ENCODE measurements around the gene STIM2.

Gene STIM2

DNA sequence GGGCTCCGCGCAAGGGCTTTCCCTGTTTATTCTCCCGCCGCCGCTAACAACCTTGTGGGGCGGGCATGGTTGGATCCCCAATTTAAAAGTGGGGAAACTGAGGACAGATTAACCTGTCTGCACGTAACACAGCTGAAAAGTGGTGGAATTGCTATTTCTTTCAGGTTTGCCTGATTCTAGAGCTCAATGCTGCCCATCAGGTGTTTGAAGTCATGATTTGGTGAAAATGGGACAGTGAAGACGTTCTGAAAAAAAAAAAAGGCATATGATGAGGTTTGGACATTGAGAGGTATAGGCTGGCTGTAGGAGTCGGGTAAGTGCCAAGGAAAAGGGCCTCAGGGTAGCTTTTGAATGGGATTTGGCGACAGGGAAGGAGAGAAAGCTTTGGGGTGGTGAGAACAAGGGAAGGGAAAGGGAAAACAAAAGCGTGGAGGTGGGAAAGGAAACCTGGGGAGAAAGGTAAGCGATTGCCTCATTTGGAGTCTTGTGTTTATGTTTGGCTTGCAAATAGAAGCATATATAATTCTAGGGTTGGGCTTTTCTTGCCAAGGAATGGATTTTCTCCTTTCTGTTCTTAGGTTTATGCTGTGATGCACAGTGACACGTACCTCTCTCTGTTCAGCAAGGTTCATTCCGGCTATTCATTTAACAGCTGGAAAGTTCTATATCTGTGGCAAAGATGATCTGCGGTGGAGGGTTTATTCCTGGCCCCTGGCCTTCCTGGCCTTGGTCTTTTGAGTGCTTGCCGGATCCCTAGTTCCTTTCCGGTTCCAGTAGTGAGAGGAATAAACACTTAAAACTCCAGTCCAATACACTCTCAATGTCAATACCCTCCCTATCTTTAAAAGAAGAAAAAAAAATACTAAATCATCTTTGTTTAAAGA is 2.4 kb upstream of the STIM2 start:
- TF ChIP-seq GATA3 (IDR thresholded peaks at IDR 0.05; ENCODE audit: low read depth, low read length) (no peak), GATA2 (IDR thresholded peaks at IDR 0.05; ENCODE audit: low read depth, low read length) (no peak)

DNA sequence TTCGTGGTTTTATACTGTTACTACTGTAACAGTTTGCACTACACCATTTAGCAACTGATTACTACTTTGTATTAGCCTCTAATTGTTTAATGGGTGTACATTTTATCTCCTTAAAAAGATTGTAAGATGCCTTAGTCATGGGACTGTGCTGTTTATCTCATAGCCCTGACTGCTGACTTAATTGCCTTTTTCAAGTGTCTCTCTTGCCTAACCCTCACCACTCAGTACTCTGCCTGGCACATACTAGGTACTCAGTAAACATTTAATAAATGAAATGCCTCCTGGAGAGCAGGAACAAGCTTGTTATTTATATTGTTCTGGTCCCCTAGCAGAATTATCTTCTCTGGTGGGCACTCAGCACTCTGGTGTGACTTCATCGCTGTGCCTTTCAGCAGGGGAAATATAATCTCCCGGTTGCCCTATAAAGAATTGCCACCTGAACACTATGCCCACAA is 1.7 kb upstream of the STIM2 start:
- TF ChIP-seq GATA3 (IDR thresholded peaks at IDR 0.05; ENCODE audit: low read depth, low read length) (no peak), GATA2 (IDR thresholded peaks at IDR 0.05; ENCODE audit: low read depth, low read length) (no peak)

GRCh38 chr4:26859762-26860156 is 882 bp upstream of the STIM2 start:
- TF ChIP-seq GATA3 (IDR thresholded peaks at IDR 0.05; ENCODE audit: low read depth, low read length) = no peak
- TF ChIP-seq GATA2 (IDR thresholded peaks at IDR 0.05; ENCODE audit: low read depth, low read length) = no peak

DNA sequence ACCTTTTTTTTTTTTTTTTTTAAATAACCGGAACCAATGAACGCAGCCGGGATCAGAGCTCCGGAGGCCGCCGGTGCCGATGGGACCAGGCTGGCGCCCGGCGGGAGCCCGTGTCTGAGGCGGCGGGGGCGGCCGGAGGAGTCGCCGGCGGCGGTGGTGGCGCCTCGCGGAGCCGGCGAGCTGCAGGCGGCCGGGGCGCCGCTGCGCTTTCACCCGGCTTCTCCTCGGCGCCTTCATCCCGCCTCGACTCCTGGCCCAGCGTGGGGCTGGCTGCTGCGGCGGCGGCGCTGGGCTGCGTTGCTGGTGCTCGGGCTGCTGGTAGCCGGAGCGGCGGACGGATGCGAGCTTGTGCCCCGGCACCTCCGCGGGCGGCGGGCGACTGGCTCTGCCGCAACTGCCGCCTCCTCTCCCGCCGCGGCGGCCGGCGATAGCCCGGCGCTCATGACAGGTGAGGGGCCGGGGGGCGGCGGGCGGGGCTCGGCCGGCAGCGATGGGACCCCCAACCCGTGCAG is 337 bp downstream of the STIM2 start:
- TF ChIP-seq GATA3 (IDR thresholded peaks at IDR 0.05; ENCODE audit: low read depth, low read length) (no peak), GATA2 (IDR thresholded peaks at IDR 0.05; ENCODE audit: low read depth, low read length) (no peak)

- TF ChIP-seq GATA3 (IDR thresholded peaks at IDR 0.05; ENCODE audit: low read depth, low read length) (no peak), GATA2 (IDR thresholded peaks at IDR 0.05; ENCODE audit: low read depth, low read length) (no peak)
These were observed 969 bp downstream of the STIM2 start for GRCh38 chr4:26861434-26862186.

DNA sequence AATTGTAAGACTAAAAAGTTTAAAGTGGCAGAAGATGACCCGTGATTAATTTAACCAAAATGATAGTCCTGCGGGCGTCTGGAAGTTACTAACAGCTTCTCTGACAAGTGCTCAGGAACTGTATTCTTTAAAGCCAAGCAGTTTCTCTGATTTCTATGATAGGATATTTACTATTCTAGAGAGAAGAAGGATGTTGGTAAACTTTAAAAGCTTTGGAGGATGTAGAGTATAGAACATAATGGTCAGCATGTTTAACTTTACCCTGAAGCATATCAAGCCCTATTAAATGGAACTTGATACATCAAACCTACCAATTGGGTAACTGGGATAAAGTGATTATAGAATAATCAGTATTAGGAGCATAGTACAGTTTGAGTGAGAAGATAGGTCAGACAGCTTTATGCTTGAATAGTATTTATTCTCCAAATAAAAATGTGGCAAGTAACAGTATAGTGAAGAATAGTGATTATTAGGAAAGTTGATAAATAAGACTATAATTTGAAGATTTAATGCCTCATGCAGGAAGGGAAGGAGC is 1.8 kb downstream of the STIM2 start:
- TF ChIP-seq GATA3 (IDR thresholded peaks at IDR 0.05; ENCODE audit: low read depth, low read length) (no peak), GATA2 (IDR thresholded peaks at IDR 0.05; ENCODE audit: low read depth, low read length) (no peak)

DNA sequence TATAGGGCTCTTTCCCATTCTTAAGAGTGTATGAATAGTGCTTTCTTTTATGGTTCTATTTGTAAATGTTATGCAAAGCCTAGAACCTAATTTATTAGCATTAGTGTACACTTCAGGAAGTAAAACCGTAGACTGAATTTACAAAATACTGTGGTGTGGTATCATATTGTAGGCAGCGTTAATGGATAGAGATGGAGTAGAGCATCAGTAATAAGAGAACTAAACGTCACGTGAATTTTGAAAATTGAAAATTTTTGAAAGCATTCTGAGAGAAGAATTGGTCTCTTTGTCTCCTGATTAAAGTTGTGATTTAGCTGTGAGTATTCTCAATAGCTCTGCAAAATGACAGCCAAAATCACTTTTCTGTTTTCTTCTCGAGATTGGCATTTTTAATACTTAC is 2.9 kb downstream of the STIM2 start:
- TF ChIP-seq GATA2 (IDR thresholded peaks at IDR 0.05; ENCODE audit: low read depth, low read length) = no peak
- no peak for TF ChIP-seq GATA3 (IDR thresholded peaks at IDR 0.05; ENCODE audit: low read depth, low read length)

DNA sequence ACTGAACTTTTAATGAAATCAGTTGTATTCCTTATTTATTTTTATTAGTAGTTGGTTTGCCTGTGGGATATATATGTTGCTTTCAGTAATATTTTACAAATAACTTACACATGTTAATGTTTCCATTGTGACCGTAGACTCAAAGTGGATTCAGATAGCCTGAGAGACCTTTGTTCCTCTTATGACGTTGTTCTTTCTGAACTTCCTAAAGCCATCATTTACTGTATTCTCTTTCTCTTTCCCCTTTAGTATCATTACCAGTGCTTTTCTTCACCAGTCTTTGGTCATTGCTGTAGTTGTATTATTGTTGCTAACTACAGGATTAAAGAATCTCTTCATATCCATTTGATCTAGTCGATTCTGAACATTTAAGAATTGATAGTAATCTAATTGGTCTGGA is 4.3 kb downstream of the STIM2 start:
- no peak for TF ChIP-seq GATA3 (IDR thresholded peaks at IDR 0.05; ENCODE audit: low read depth, low read length)

DNA sequence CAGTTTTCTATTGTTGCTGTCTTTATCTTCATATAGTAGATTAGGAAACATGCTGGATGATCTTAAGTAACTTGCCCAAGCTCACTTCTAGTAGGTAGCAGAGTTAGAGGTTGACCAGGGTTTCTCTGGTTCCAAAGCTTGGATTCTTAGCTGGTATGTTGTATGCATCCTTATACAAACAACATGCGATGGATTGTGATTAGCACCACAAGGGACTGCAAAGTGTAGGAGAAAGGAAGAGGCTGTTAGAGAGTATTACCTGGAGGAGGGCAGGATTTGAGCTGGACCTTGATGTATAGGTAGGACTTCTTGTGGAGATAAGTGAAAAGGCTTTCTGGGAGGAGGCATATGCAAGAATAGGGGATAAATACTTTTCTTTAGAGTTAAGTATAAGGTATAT is 5.6 kb downstream of the STIM2 start:
- TF ChIP-seq GATA2 (IDR thresholded peaks at IDR 0.05; ENCODE audit: low read depth, low read length) = no peak
- no peak for TF ChIP-seq GATA3 (IDR thresholded peaks at IDR 0.05; ENCODE audit: low read depth, low read length)

DNA sequence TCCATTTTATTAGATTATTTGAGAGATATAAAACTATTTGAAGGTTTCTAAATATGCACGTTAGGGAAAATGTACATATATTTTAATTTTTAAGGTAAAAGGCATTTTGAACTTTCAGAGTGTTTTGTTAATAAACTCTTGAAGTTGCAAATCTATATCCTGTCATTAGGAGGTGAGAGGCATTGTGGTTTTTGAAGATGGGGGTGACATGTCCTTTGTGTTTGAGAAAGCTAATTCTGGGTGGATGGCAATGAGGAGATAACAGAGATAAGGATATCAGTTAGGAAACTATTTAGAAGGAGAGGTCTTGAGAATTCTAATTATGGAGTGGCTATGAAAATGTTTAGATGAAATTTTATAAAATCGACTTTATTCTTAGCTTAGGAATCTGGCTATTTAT is 6.1 kb downstream of the STIM2 start:
- TF ChIP-seq GATA3 (IDR thresholded peaks at IDR 0.05; ENCODE audit: low read depth, low read length) (no peak), GATA2 (IDR thresholded peaks at IDR 0.05; ENCODE audit: low read depth, low read length) (no peak)

DNA sequence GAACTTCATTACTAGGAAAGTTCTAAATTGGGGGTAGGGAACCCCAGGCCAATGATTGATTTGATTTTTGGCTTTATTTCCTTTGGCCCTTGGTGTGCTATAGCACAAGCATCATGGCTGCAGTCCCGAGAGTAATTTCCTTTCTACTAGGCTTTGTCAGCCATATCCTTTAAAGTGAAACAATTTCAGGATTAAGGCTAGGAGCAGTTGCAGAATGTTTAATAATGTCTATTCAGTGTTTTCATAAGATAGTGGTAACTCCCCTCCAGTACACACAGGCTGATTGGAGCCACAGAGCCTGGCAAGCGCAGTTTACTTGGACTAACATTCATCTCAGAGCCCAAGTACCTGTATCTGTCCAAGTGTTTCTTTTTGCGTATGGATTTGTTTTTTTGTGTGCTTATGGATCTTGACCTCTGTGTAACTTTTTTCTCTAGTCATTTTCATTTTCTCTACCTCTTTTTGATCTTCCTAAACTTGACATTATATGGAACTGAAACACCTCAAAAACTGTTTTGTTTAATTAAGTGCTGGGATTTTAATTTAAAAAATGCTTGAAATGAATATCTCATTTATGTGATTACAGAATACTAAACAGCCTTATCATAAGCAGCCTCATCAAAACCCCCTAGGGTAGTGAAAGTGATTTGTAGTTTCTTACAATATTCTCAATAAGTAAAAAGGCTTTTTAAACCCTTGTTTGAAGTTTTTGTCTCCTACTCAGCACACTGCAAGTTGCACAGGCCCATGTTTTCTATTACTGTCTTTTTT is 7.5 kb downstream of the STIM2 start:
- TF ChIP-seq GATA3 (IDR thresholded peaks at IDR 0.05; ENCODE audit: low read depth, low read length) = no peak

DNA sequence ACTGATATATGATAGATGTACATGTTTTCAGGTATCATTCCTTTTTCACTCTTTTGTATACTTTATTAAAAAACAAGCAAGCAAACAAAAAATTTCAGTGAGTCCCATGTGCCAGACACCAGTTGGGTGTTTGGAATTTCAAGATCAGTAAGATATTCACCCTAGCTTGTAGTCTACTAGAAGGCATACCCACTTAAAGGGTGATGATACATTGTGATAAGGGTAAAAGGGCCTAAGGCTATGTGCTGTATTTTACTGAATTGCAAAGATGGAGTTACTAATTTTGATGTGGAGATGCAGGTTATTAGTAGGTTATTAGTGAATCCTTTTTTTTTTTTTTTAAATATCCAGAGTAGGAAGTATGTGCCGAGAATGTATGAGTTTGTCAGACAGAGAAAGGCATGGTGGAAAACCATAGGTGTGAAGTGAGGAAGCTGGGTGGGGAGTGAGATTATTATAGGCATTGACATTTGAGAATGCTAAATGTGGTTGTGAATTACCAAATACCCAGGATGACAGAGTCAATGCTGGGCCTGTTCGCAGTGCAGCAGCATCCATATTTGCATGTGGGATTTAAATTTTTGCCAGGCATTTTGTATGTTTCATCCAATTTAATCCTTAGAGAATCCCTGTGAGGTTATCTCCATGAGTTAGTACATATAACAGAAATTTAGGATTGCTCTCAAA is 10.1 kb downstream of the STIM2 start:
- peak; percentile 61 for TF ChIP-seq GATA3 (IDR thresholded peaks at IDR 0.05; ENCODE audit: low read depth, low read length)
- no peak for TF ChIP-seq GATA2 (IDR thresholded peaks at IDR 0.05; ENCODE audit: low read depth, low read length)

DNA sequence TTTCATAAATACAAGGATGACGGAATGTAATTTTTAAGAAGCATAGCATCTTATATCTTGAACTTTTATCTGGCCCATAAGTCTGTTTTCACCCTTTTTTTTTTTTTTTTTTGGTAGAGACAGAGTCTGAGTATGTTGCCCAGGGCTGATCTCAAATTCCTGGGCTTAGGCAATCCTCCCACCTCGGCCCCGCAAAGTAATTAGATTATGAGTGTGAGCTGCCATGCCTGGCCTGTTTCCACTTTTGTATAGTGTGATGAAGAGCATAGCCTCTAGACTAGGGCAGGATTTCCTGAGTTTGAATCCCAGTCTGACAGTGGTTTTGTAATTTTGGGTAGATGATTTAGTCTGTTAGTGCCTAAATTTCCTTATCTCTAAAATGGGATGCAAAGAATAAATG is 11.0 kb downstream of the STIM2 start:
- TF ChIP-seq GATA2 (IDR thresholded peaks at IDR 0.05; ENCODE audit: low read depth, low read length) (0 out of 2 replicates have a peak, but pooled peaks have one; percentile 23), GATA3 (IDR thresholded peaks at IDR 0.05; ENCODE audit: low read depth, low read length) (no peak)

All from SH-SY5Y (cell line).